Measurements from ENCODE around the gene OR4D9.

DNA sequence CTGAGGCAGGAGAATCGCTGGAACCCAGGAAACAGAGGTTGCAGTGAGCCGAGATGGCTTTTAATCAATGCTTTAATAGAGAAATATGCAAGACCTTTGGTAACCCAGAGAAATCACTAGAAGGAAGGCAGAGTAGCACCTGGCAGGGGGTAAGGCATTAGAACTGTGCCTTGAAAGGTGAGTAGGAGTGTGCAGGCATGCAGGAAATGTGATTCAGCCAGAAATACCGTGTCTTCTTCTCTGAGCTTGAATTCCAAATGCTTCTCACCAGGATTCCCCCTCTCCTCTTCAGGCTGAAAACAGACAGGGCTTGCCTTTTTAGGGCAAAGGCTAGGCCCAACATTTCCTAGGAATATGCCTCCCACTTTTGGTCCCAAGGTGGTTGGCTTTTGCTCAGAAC is 51.0 kb downstream of the OR4D9 start:
- TF ChIP-seq, protein P1, sequence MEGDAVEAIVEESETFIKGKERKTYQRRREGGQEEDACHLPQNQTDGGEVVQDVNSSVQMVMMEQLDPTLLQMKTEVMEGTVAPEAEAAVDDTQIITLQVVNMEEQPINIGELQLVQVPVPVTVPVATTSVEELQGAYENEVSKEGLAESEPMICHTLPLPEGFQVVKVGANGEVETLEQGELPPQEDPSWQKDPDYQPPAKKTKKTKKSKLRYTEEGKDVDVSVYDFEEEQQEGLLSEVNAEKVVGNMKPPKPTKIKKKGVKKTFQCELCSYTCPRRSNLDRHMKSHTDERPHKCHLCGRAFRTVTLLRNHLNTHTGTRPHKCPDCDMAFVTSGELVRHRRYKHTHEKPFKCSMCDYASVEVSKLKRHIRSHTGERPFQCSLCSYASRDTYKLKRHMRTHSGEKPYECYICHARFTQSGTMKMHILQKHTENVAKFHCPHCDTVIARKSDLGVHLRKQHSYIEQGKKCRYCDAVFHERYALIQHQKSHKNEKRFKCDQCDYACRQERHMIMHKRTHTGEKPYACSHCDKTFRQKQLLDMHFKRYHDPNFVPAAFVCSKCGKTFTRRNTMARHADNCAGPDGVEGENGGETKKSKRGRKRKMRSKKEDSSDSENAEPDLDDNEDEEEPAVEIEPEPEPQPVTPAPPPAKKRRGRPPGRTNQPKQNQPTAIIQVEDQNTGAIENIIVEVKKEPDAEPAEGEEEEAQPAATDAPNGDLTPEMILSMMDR (IDR thresholded peaks at IDR 0.05), result no peak
- TF ChIP-seq, protein P2, sequence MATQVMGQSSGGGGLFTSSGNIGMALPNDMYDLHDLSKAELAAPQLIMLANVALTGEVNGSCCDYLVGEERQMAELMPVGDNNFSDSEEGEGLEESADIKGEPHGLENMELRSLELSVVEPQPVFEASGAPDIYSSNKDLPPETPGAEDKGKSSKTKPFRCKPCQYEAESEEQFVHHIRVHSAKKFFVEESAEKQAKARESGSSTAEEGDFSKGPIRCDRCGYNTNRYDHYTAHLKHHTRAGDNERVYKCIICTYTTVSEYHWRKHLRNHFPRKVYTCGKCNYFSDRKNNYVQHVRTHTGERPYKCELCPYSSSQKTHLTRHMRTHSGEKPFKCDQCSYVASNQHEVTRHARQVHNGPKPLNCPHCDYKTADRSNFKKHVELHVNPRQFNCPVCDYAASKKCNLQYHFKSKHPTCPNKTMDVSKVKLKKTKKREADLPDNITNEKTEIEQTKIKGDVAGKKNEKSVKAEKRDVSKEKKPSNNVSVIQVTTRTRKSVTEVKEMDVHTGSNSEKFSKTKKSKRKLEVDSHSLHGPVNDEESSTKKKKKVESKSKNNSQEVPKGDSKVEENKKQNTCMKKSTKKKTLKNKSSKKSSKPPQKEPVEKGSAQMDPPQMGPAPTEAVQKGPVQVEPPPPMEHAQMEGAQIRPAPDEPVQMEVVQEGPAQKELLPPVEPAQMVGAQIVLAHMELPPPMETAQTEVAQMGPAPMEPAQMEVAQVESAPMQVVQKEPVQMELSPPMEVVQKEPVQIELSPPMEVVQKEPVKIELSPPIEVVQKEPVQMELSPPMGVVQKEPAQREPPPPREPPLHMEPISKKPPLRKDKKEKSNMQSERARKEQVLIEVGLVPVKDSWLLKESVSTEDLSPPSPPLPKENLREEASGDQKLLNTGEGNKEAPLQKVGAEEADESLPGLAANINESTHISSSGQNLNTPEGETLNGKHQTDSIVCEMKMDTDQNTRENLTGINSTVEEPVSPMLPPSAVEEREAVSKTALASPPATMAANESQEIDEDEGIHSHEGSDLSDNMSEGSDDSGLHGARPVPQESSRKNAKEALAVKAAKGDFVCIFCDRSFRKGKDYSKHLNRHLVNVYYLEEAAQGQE (IDR thresholded peaks at IDR 0.05; ENCODE audit: low read depth, low read length), result no peak
- TF ChIP-seq RAD21 (IDR thresholded peaks at IDR 0.05; ENCODE audit: low read length), result no peak
- TF ChIP-seq FOXM1 (IDR thresholded peaks at IDR 0.05; ENCODE audit: low read depth), result no peak
- TF ChIP-seq MAX (IDR thresholded peaks at IDR 0.05; ENCODE audit: low read depth), result no peak
- no peak for TF ChIP-seq RCOR1 (IDR thresholded peaks at IDR 0.05; ENCODE audit: low read length)
- TF ChIP-seq POLR2AphosphoS5 (IDR thresholded peaks at IDR 0.05; ENCODE audit: low read depth, low read length), result no peak
- TF ChIP-seq FOXJ3 (CRISPR knock-in tag; IDR thresholded peaks at IDR 0.05), result no peak
- TF ChIP-seq CHD2 (IDR thresholded peaks at IDR 0.05; ENCODE audit: low read length, partially characterized antibody), result no peak
- TF ChIP-seq GABPA (IDR thresholded peaks at IDR 0.05; ENCODE audit: low read depth), result no peak
- TF ChIP-seq, protein P3, sequence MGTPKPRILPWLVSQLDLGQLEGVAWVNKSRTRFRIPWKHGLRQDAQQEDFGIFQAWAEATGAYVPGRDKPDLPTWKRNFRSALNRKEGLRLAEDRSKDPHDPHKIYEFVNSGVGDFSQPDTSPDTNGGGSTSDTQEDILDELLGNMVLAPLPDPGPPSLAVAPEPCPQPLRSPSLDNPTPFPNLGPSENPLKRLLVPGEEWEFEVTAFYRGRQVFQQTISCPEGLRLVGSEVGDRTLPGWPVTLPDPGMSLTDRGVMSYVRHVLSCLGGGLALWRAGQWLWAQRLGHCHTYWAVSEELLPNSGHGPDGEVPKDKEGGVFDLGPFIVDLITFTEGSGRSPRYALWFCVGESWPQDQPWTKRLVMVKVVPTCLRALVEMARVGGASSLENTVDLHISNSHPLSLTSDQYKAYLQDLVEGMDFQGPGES (IDR thresholded peaks at IDR 0.05; ENCODE audit: low read depth, low read length), result no peak
- no peak for TF ChIP-seq MXI1 (IDR thresholded peaks at IDR 0.05; ENCODE audit: low read depth, low read length)
- no peak for TF ChIP-seq ELF1 (IDR thresholded peaks at IDR 0.05)
